Left lobe of liver (tissue), 2 donors: ENCODE results near the gene MS4A2. TPM values are rescaled to one million over a fixed set of nuclear protein-coding genes. Genes with fewer than 3 reads are reported as not detected.
"Not testable (repeated sequence)": the region's sequence is repeated elsewhere in the genome, so short reads cannot be mapped to it uniquely, and the experiment has no call there.

Source experiments
- ATAC-seq: fragments of 200-7000 bp; cut with Tn5 transposase; one replicate; pipeline ENCODE4 v1.9.1; 2020; ENCODE audit warnings: mild to moderate bottlenecking, moderate library complexity
- DNase-seq: peaks from one replicate; pipeline ENCODE4 v3.0.0-alpha.2; 2020; ENCODE audit warnings: low spot score
- total RNA-seq: library from RNA; stranded (reverse); gene quantifications from one replicate; pipeline ENCODE4 v1.2.1, GENCODE V29; 2021
- donor health status: DM: no; HTN: no; CAD: no; lungs with moderate emphysema.
- donor health status: DM: no; HTN: yes; CAD: no.

The MS4A2 gene
- 0.15 TPM for total RNA-seq

DNA sequence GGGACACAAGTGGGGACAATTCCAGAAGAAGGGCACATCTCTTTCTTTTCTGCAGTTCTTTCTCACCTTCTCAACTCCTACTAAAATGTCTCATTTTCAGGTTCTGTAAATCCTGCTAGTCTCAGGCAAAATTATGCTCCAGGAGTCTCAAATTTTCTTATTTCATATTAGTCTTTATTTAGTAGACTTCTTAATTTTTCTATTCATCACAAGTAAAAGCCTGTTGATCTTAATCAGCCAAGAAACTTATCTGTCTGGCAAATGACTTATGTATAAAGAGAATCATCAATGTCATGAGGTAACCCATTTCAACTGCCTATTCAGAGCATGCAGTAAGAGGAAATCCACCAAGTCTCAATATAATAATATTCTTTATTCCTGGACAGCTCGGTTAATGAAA is at the start of gene MS4A2:
TSS of gene MS4A2 (plus strand) at position 301 of the 400 bp plus-strand sequence. CDS start 102 bp downstream, outside the sequence.
- DNase-seq (no peak), ATAC-seq (no peak)

DNA sequence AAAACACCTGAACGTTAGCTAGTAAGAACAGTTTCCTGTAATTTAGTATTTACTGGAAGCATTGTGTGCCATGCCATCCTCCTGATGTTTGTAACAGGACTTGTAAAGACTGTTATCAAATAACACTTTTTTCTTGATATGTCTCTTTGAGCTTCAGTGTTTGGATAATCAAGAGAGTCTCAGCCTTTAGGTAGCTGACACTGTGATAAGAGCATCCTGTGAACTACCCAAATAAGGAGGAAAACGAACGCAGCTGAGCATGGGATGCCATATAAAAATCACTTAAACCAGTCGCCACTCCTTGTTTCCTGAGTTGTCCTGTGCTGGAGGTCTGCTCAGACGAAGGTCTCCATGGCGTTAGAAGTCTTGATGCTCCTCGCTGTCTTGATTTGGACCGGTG is 48.4 kb upstream of the MS4A2 start, which contains the start of gene OOSP2:
TSS of gene OOSP2 (plus strand) at position 301 of the 400 bp plus-strand sequence. CDS start at position 352, 51 bp downstream.
- DNase-seq (no peak), ATAC-seq (no peak)

GRCh38 chr11:60050422-60050821 is 38.0 kb upstream of the MS4A2 start:
- ATAC-seq, DNase-seq: not testable (repeated sequence)

DNA sequence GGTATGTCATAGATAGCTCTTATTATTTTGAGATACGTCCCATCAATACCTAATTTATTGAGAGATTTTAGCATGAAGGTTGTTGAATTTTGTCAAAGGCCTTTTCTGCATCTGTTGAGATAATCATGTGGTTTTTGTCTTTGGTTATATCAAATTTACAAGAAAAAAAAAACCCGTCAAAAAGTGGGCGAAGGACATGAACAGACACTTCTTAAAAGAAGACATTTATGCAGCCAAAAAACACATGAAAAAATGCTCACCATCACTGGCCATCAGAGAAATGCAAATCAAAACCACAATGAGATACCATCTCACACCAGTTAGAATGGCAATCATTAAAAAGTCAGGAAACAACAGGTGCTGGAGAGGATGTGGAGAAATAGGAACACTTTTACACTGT is 37.6 kb upstream of the MS4A2 start:
- DNase-seq, ATAC-seq: not testable (repeated sequence)

DNA sequence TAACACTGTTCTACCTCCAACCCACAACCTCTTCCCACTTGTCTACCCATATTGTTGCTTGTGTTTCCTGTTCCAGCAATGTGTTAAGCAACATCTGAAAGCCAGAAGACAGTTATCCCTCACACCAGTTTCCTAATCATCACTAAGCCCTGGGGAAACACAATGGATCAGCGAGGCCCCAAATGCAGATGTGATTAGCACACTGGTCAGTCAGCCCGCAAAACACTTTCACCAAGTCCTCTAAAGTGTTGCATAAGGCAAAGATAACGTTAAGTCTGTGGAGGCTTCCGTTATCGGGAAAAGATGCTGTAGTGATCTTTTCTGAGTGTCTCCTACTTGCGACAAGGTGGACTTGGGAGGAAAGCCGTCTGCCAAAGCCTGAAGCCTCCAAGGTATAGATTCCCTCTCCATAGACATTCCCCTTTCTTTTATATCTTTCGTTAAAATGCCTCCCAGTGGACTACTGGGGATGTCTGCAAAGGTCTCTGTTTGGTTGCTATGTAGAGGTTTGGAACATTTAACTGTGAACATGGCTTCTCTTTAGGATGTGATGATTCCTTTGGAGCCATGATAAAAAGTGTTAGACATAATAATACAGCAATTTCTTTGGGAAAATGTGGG is 32.0 kb upstream of the MS4A2 start, which contains the start of gene MS4A3:
TSS of gene MS4A3 (plus strand) at position 317 of the 621 bp plus-strand sequence. CDS start 4,496 bp downstream, outside the sequence.
- DNase-seq (no peak), ATAC-seq (no peak)

GRCh38 chr11:60059052-60059451 is 29.4 kb upstream of the MS4A2 start:
- ATAC-seq (no peak), DNase-seq (no peak)

DNA sequence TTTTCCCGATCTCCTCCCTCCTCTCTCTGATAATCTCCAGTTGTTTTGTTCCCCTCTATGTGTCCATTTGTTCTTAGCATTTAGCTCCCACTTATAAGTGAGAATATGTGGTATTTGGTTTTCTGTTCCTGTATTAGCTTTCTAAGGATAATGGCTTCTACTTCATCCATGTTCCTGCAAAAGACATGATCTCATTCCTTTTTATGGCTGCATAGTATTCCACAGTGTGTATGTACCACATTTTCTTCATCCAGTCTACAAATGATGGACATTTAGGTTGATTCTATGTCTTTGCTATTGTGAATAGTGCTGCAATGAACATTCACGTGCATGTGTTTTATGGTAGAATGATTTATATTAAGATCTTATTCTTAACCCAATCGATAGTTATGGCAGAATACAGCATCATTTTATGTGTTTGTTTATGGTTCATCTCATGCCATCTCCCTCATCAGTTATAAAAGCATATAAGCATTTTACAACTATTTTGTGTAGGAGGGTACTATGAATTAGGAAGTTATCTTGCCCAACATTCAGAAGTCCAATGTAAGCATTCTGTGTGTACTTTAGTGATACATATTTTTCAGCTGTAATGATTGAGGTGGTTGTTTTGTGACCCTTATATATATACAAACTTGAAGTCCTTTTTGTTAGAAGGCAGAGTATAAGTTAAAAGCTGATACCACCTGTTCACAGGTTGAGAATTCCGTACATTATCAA is 28.8 kb upstream of the MS4A2 start:
- no peak for ATAC-seq

GRCh38 chr11:60064111-60064510 is 24.4 kb upstream of the MS4A2 start:
- ATAC-seq = no peak
- DNase-seq = no peak

More for the DNA sequence above, 28.8 kb upstream of the MS4A2 start:
- DNase-seq = no peak

GRCh38 chr11:60065801-60066200 is 22.7 kb upstream of the MS4A2 start:
- ATAC-seq (no peak), DNase-seq (no peak)

- DNase-seq (no peak), ATAC-seq (no peak)
Observed at GRCh38 chr11:60069450-60069849, 19.0 kb upstream of the MS4A2 start.

- not testable (repeated sequence) for DNase-seq, ATAC-seq
Observed at GRCh38 chr11:60071644-60072043, 16.8 kb upstream of the MS4A2 start.

DNA sequence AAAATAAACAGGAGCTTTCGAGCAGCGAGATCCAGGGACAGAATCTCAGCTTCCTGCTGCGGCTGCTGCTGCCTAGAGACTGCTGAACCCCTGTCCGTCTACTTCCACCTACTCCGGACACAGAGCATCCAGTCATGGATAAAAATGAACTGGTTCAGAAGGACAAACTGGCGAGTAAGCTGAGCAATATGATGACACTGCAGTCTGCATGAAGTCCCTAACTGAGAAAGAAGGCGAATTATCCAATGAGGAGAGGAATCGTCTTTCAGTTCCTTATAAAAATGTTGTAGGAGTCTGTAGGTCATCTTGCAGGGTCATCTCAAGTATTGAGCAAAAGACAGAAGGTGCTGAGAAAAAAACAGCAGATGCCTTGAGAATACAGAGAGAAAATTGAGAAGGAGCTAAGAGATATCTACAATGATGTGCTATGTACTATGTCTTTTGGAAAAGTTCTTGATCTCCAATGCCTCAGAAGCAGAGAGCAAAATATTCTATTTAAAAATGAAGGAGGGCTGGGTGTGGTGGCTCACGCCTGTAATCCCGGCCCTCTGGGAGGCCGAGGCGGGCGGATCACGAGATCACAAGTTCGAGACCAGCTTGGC is 11.1 kb upstream of the MS4A2 start:
- no peak for DNase-seq
- no peak for ATAC-seq

- ATAC-seq (no peak), DNase-seq (no peak)
Observed at GRCh38 chr11:60077981-60078380, 10.5 kb upstream of the MS4A2 start.

- no peak for ATAC-seq
- DNase-seq = no peak
Observed at GRCh38 chr11:60078745-60079144, 9.7 kb upstream of the MS4A2 start.

DNA sequence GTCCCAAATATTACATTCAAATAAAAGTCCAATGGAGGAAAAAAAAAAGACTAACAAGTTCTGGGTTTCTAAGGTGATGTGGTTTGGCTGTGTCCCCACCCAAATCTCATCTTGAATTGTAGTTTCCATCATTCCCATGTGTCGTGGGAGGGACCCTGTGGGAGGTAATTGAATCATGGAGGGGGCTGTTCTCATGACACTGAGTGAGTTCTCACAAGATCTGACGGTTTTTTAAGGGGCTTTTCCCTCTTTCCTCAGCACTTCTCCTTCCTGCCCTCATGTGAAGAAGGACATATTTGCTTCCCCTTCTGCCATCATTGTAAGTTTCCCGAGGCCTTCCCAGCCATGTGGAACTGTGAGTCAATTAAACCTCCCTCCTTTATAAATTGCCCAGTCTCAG is 7.9 kb upstream of the MS4A2 start:
- ATAC-seq = no peak
- DNase-seq = no peak

- ATAC-seq = no peak
Observed at GRCh38 chr11:60084631-60085273, 3.7 kb upstream of the MS4A2 start.

GRCh38 chr11:60085909-60086308 is 2.6 kb upstream of the MS4A2 start:
- DNase-seq = no peak
- no peak for ATAC-seq

More at GRCh38 chr11:60084631-60085273, 3.7 kb upstream of the MS4A2 start:
- no peak for DNase-seq

GRCh38 chr11:60087239-60087638 is 1.2 kb upstream of the MS4A2 start:
- no peak for DNase-seq

DNA sequence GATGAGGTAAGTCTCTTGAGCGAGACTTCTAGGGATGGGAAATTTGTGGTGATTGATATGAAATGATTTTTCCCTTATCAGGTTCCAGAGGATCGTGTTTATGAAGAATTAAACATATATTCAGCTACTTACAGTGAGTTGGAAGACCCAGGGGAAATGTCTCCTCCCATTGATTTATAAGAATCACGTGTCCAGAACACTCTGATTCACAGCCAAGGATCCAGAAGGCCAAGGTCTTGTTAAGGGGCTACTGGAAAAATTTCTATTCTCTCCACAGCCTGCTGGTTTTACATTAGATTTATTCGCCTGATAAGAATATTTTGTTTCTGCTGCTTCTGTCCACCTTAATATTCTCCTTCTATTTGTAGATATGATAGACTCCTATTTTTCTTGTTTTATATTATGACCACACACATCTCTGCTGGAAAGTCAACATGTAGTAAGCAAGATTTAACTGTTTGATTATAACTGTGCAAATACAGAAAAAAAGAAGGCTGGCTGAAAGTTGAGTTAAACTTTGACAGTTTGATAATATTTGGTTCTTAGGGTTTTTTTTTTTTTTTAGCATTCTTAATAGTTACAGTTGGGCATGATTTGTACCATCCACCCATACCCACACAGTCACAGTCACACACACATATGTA is 7.1 kb downstream of the MS4A2 start:
- DNase-seq (no peak), ATAC-seq (no peak)

More at GRCh38 chr11:60087239-60087638, 1.2 kb upstream of the MS4A2 start:
- ATAC-seq = no peak

GRCh38 chr11:60097189-60097588 is 8.7 kb downstream of the MS4A2 start:
- DNase-seq = no peak
- no peak for ATAC-seq

DNA sequence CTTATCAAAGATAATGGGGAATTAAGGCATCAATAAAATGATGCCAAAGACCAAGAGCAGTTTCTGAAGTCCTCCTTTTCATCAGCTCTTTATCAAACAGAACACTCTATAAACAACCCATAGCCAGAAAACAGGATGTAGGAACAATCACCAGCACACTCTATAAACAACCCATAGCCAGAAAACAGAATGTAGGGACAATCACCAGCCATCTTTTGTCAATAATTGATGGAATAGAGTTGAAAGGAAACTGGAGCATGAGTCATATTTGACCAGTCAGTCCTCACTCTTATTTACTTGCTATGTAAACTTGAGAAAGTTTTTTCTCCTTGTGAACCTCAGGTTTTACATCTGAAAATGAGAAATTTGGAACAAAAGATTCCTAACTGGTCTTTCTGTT is 10.0 kb downstream of the MS4A2 start:
- DNase-seq (no peak), ATAC-seq (no peak)
